Renal cortex interstitium (tissue), 11 donors: ENCODE data around the gene TELO2. TPM values are rescaled to one million over a fixed set of nuclear protein-coding genes. Genes with fewer than 3 reads are reported as not detected.

Experiments used
- DNase-seq, 11 donors: peaks; one replicate each; pipeline ENCODE4 v3.0.0-alpha.2; 2013; ENCODE audit warnings: low read depth in 9 of 11, low spot score in 4 of 11; ENCODE audit errors: extremely low read depth in 1 of 11
- polyA plus RNA-seq, 3 donors: library from polyadenylated mRNA; unstranded; fragments of 120-200 nt; gene quantifications; one replicate each; pipeline ENCODE4 v1.2.1, GENCODE V29; 2013; ENCODE audit not compliant: insufficient read length in 3 of 3

The TELO2 gene
- polyA plus RNA-seq, 3 donors: 24.1 to 46.2 (median 38.0) TPM

DNA sequence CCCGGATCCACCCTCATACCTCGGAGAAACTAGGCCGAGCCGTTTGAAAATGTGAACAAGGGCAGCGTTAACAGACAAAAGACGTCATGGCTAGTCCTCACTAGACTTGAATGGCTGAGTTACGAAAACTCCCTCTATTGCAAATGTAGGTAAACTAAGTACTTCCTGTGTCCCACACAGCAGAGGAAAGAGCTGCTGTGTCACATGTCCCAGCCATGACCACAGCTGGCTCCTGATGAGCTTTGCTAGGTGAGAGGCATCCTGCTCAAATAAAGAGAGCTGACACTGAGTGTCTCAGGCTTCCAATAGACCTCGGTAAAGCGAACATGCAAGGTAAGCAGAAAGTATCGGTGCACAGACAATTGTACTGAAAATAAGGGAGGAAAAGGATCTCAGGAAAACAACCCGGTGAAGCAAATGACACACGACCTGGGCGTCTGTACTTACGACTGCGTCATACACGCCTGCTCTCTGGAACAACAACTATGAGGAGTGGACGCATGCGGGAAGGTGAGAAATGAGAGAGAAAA is 66.4 kb downstream of the TELO2 start:
- no peak for DNase-seq

Other genes with a start within 250 kb of the TELO2 start
- under 1 TPM in 1 of 3 donors, not detected in 2; 0.95 TPM for gene TPSD1, start 237.3 kb upstream of the TELO2 start, polyA plus RNA-seq
- 100 to 1,000 TPM; 151 to 176 (median 155) TPM for gene UBE2I, start 183.7 kb upstream of the TELO2 start, polyA plus RNA-seq
- 10 to 100 TPM in 1 of 3 donors, 1 to 10 TPM in 2; 5.3 to 14.6 (median 6.6) TPM for gene BAIAP3, start 159.7 kb upstream of the TELO2 start, polyA plus RNA-seq
- gene TSR3, start 141.5 kb upstream of the TELO2 start, polyA plus RNA-seq: 10 to 100 TPM; 34.7 to 57.8 (median 54.9) TPM
- 10 to 100 TPM; 49.2 to 76.7 (median 65.5) TPM for gene GNPTG, start 141.4 kb upstream of the TELO2 start, polyA plus RNA-seq
- 10 to 100 TPM; 16.2 to 30.6 (median 20.0) TPM for gene UNKL, start 78.7 kb upstream of the TELO2 start, polyA plus RNA-seq
- gene UQCC4, start 72.6 kb upstream of the TELO2 start, polyA plus RNA-seq: 10 to 100 TPM; 11.4 to 16.3 (median 13.6) TPM
- gene PERCC1, start 62.3 kb upstream of the TELO2 start, polyA plus RNA-seq: not detected
- gene CCDC154, start 48.8 kb upstream of the TELO2 start, polyA plus RNA-seq: 1 to 10 TPM; 2.0 to 3.9 (median 3.6) TPM
- 10 to 100 TPM; 44.9 to 62.2 (median 51.7) TPM for gene CLCN7, start 18.3 kb upstream of the TELO2 start, polyA plus RNA-seq
- under 1 TPM in 1 of 3 donors, not detected in 2; 0.09 TPM for gene PTX4, start 4.4 kb upstream of the TELO2 start, polyA plus RNA-seq
- 10 to 100 TPM; 15.9 to 23.6 (median 22.6) TPM for gene TMEM204, start 40.3 kb downstream of the TELO2 start, polyA plus RNA-seq
- gene IFT140, start 118.7 kb downstream of the TELO2 start, polyA plus RNA-seq: 10 to 100 TPM; 36.2 to 45.5 (median 44.1) TPM
- gene CRAMP1, start 119.0 kb downstream of the TELO2 start, polyA plus RNA-seq: 10 to 100 TPM; 20.0 to 30.0 (median 21.2) TPM
- gene JPT2, start 184.9 kb downstream of the TELO2 start, polyA plus RNA-seq: 10 to 100 TPM; 75.6 to 82.4 (median 80.4) TPM
- gene MAPK8IP3, start 212.8 kb downstream of the TELO2 start, polyA plus RNA-seq: 10 to 100 TPM; 47.2 to 91.9 (median 57.6) TPM